ENCODE data around the gene STARD5. TPM values are rescaled to one million over a fixed set of nuclear protein-coding genes. Genes with fewer than 3 reads are reported as not detected.

The STARD5 gene
- total RNA-seq, 1 experiment from 2014 or later = 1.5 TPM

- in situ Hi-C loops (cut with HindIII; ENCODE audit: low pct_unique_long_range_greater_than_20kb, low sequenced_read_pairs) = no loop called here
Observed at GRCh38 chr15:81271761-81272644, 51.9 kb downstream of the STARD5 start.

GRCh38 chr15:81270781-81271491 is 53.0 kb downstream of the STARD5 start:
- in situ Hi-C loops (cut with HindIII; ENCODE audit: low pct_unique_long_range_greater_than_20kb, low sequenced_read_pairs) = no loop called here

More at GRCh38 chr15:81271761-81272644, 51.9 kb downstream of the STARD5 start:
- DNase-seq (ENCODE audit: low read depth, low spot score) = no peak

GRCh38 chr15:81270188-81270587 is 53.8 kb downstream of the STARD5 start:
- in situ Hi-C loops (cut with HindIII; ENCODE audit: low pct_unique_long_range_greater_than_20kb, low sequenced_read_pairs) = no loop called here
- no peak for DNase-seq (ENCODE audit: low read depth, low spot score)

More at GRCh38 chr15:81270781-81271491, 53.0 kb downstream of the STARD5 start:
- DNase-seq (ENCODE audit: low read depth, low spot score) = no peak

- no peak for DNase-seq (ENCODE audit: low read depth, low spot score)
- in situ Hi-C loops (cut with HindIII; ENCODE audit: low pct_unique_long_range_greater_than_20kb, low sequenced_read_pairs) = loop anchor here (10.0 kb wide), 1 partner anchor 94 kb away; no protein-coding TSS in a partner anchor
Observed at GRCh38 chr15:81268881-81269601, 54.9 kb downstream of the STARD5 start.

- in situ Hi-C loops (cut with HindIII; ENCODE audit: low pct_unique_long_range_greater_than_20kb, low sequenced_read_pairs) = loop anchor here (10.0 kb wide), 1 partner anchor 94 kb away; no protein-coding TSS in a partner anchor
- DNase-seq (ENCODE audit: low read depth, low spot score) = no peak
Observed at GRCh38 chr15:81268340-81268739, 55.6 kb downstream of the STARD5 start.

GRCh38 chr15:81265944-81266775 is 57.8 kb downstream of the STARD5 start:
- in situ Hi-C loops (cut with HindIII; ENCODE audit: low pct_unique_long_range_greater_than_20kb, low sequenced_read_pairs) = loop anchor here (10.0 kb wide), 1 partner anchor 91 kb away; no protein-coding TSS in a partner anchor

GRCh38 chr15:81265256-81265943 is 58.5 kb downstream of the STARD5 start:
- DNase-seq (ENCODE audit: low read depth, low spot score) = peak; percentile 4
- in situ Hi-C loops (cut with HindIII; ENCODE audit: low pct_unique_long_range_greater_than_20kb, low sequenced_read_pairs) = loop anchor here (10.0 kb wide), 1 partner anchor 91 kb away; no protein-coding TSS in a partner anchor

More at GRCh38 chr15:81265944-81266775, 57.8 kb downstream of the STARD5 start:
- peak; percentile 88 for DNase-seq (ENCODE audit: low read depth, low spot score)

- no peak for DNase-seq (ENCODE audit: low read depth, low spot score)
- in situ Hi-C loops (cut with HindIII; ENCODE audit: low pct_unique_long_range_greater_than_20kb, low sequenced_read_pairs) = loop anchor here (10.0 kb wide), 1 partner anchor 89 kb away; no protein-coding TSS in a partner anchor
Observed at GRCh38 chr15:81264072-81264857, 59.7 kb downstream of the STARD5 start.

- in situ Hi-C loops (cut with HindIII; ENCODE audit: low pct_unique_long_range_greater_than_20kb, low sequenced_read_pairs) = loop anchor here (10.0 kb wide), 1 partner anchor 89 kb away; no protein-coding TSS in a partner anchor
- no peak for DNase-seq (ENCODE audit: low read depth, low spot score)
Observed at GRCh38 chr15:81263477-81263876, 60.5 kb downstream of the STARD5 start.

GRCh38 chr15:81261172-81261811 is 62.6 kb downstream of the STARD5 start:
- DNase-seq (ENCODE audit: low read depth, low spot score) = no peak
- in situ Hi-C loops (cut with HindIII; ENCODE audit: low pct_unique_long_range_greater_than_20kb, low sequenced_read_pairs) = loop anchor here (10.0 kb wide), 1 partner anchor 86 kb away; no protein-coding TSS in a partner anchor

- in situ Hi-C loops (cut with HindIII; ENCODE audit: low pct_unique_long_range_greater_than_20kb, low sequenced_read_pairs) = loop anchor here (10.0 kb wide), 1 partner anchor 85 kb away; no protein-coding TSS in a partner anchor
- no peak for DNase-seq (ENCODE audit: low read depth, low spot score)
Observed at GRCh38 chr15:81259760-81260298, 64.1 kb downstream of the STARD5 start.

Measured in SK-MEL-5 (cell line).